Naive thymus-derived CD4-positive, alpha-beta T cell (primary cell): ENCODE measurements around the gene TLR9. TPM values are rescaled to one million over a fixed set of nuclear protein-coding genes. Genes with fewer than 3 reads are reported as not detected.
A peak's percentile ranks its signal among the peaks of the same experiment; 100 is the strongest.

Experiments used
- ATAC-seq: fragments of 150-1000 bp; cut with Tn5 transposase; 2 replicates; pipeline ENCODE4 v1.10.0; 2021; ENCODE audit warnings: mild to moderate bottlenecking, moderate library complexity
- CTCF ChIA-PET: fragments of 350-600 bp; sonication (Branson Sonifier 250); formaldehyde crosslinking; loops from one replicate; lab custom pipeline; 2021; ENCODE audit warnings: antibody characterized with exemption; lab: Charles Lee
- POLR2A ChIA-PET: fragments of 350-600 bp; sonication (Branson Sonifier 250); formaldehyde crosslinking; loops from one replicate; lab custom pipeline; 2021; ENCODE audit warnings: antibody characterized with exemption, inconsistent platforms; lab: Charles Lee
- DNase-seq, 9 donors: peaks; one replicate each; pipeline versions ENCODE4 v3.0.0 to v3.0.0-alpha.2; 2020 to 2022; ENCODE audit warnings: mixed read lengths in 1 of 9
- H3K27ac ChIP-seq: one replicate; pipeline ENCODE4 v1.7.0; 2013; ENCODE audit warnings: mild to moderate bottlenecking, low read depth, low read length, moderate library complexity
- H3K27me3 ChIP-seq, 2 donors: one replicate each; pipeline ENCODE4 v1.7.0; 2013; ENCODE audit warnings: low read length in 2 of 2, mild to moderate bottlenecking in 2 of 2, moderate library complexity in 2 of 2; ENCODE audit not compliant: control insufficient read depth in 2 of 2, insufficient read depth in 2 of 2
- H3K36me3 ChIP-seq, 3 experiments: 1 replicate in 2 of 3; 2 replicates in 1 of 3; pipeline ENCODE4 v1.7.0; 2013; ENCODE audit warnings: low read length in 3 of 3, mild to moderate bottlenecking in 3 of 3, moderate library complexity in 1 of 3; ENCODE audit not compliant: insufficient read depth in 3 of 3, control insufficient read depth in 2 of 3
- H3K4me1 ChIP-seq, 2 donors: one replicate each; pipeline ENCODE4 v1.7.0; 2013; ENCODE audit warnings: low read length in 2 of 2, mild to moderate bottlenecking in 2 of 2, moderate library complexity in 1 of 2; ENCODE audit not compliant: control insufficient read depth in 2 of 2, insufficient read depth in 2 of 2
- H3K4me3 ChIP-seq: 2 replicates; pipeline ENCODE4 v1.7.0; 2013; ENCODE audit warnings: mild to moderate bottlenecking, low read length
- H3K9me3 ChIP-seq, 3 experiments: 1 replicate in 2 of 3; 2 replicates in 1 of 3; pipeline ENCODE4 v1.7.0; 2013; ENCODE audit warnings: low read length in 3 of 3; ENCODE audit not compliant: control insufficient read depth in 2 of 3
- H3K27ac Mint-ChIP-seq, 9 donors: one replicate each; pipeline ENCODE4 v1.8.0; 2020 to 2022; ENCODE audit warnings: mixed read lengths in 9 of 9, mild to moderate bottlenecking in 8 of 9, moderate library complexity in 5 of 9, inconsistent platforms in 2 of 9
- H3K27me3 Mint-ChIP-seq, 5 donors: one replicate each; pipeline ENCODE4 v1.8.0; 2021 to 2022; ENCODE audit warnings: mixed read lengths in 5 of 5, mild to moderate bottlenecking in 1 of 5
- H3K36me3 Mint-ChIP-seq, 5 donors: one replicate each; pipeline ENCODE4 v1.8.0; 2020 to 2022; ENCODE audit warnings: mixed read lengths in 5 of 5, mild to moderate bottlenecking in 3 of 5, inconsistent platforms in 1 of 5
- H3K4me1 Mint-ChIP-seq, 7 donors: one replicate each; pipeline ENCODE4 v1.8.0; 2020 to 2022; ENCODE audit warnings: mixed read lengths in 7 of 7, mild to moderate bottlenecking in 3 of 7, inconsistent platforms in 1 of 7
- H3K4me3 Mint-ChIP-seq, 10 donors: one replicate each; pipeline ENCODE4 v1.8.0; 2020 to 2022; ENCODE audit warnings: mild to moderate bottlenecking in 10 of 10, mixed read lengths in 10 of 10, moderate library complexity in 6 of 10, inconsistent platforms in 2 of 10
- H3K9me3 Mint-ChIP-seq, 11 donors: one replicate each; pipeline ENCODE4 v1.8.0; 2020 to 2022; ENCODE audit warnings: mixed read lengths in 11 of 11, mild to moderate bottlenecking in 4 of 11, inconsistent platforms in 1 of 11, moderate library complexity in 1 of 11
- intact Hi-C, 2 donors: fragments of 100-400 bp; cut with micrococcal nuclease; formaldehyde crosslinking; loops; one replicate each; pipeline ENCODE4 v1.15.1; 2023
- polyA plus RNA-seq, 2 donors: library from polyadenylated mRNA; unstranded; fragments of 300-500 nt; fragmentation: Illumina TruSeq; gene quantifications; one replicate each; pipeline ENCODE4 v1.2.3, GENCODE V29; 2021
- total RNA-seq, 6 experiments: library from RNA in 5 of 6; stranded (reverse) in 5 of 6; gene quantifications; 1 replicate in 5 of 6; 2 replicates in 1 of 6; pipeline ENCODE4 v1.2.3 and lab custom pipeline; 2021 to 2026

The TLR9 gene
- total and polyA plus RNA-seq, 7 experiments from 2014 or later: 0.16 to 2.5 (median 1.2) TPM; not detected in 1

DNA sequence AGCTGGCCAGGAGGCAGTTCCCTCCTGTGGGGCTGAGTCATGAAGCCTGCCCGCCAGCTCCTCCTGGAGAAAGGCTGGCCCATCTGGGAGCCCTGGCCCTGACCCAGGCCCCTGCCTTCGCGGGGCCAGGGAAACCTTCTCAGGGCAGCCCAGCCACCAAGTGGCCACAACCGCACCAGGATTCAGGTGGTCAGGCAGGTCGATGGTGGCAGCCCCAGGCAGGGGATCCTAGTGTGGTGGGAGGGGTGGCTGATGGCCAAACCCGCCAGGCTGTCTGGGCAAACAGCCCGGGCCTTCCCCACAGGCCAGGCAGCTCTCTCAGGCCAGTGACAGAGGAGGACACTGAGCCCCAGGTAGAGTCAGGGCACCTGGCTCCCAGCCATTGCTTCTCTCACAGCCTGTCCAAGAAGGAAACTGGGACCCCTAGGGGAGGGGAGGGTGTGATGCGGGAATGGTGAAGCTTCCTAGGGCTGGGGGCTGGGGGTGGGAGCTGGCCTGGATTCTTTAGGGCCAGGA lies 12.3 kb upstream of the TLR9 start:
- H3K27me3 ChIP-seq: no peaks in the 10 kb centered on the region
- H3K4me1 ChIP-seq: peaks cover 52 to 62% of the 10 kb centered on the region in 2 donors
- Mint-ChIP-seq H3K4me1 (peaks cover 62 to 88% (median 76%) of the 10 kb centered on the region in 7 donors), H3K9me3 (peaks cover 0 to 3% (median 0%) of the 10 kb centered on the region in 11 donors), H3K36me3 (peaks cover 0 to 21% (median 0%) of the 10 kb centered on the region in 5 donors), H3K27ac (peak overlapping the region in 7 of 9 donors; percentile 88 to 96 (median 91)), H3K4me3 (peak overlapping the region; percentile 86 to 100 (median 96)), H3K27me3 (no peaks in the 10 kb centered on the region)
- ChIA-PET POLR2A (interaction anchor here (0.7 to 46.3 kb wide), 9 partner anchors 12 to 101 kb away, joined by 3 to 1418 read pairs (median 12); partner anchors contain the start of genes GLYCTK, TLR9 and WDR82), CTCF (interaction anchor here (1.1 to 11.1 kb wide), 7 partner anchors 9 to 181 kb away, joined by 3 to 126 read pairs (median 4); partner anchors contain the start of genes TLR9 and WDR82)
- ATAC-seq: no peak
- H3K36me3 ChIP-seq: peaks cover 0 to 25% (median 6%) of the 10 kb centered on the region in 3 experiments
- no peak for DNase-seq
- intact Hi-C loops: loop anchor here (2.0 kb wide), 2 partner anchors 17 to 79 kb away; partner anchors contain the start of gene DNAH1 (in 1 of the 2)
- peak overlapping the region; percentile 92 for H3K4me3 ChIP-seq
- no peaks in the 10 kb centered on the region for H3K9me3 ChIP-seq
- peak overlapping the region; percentile 95 for H3K27ac ChIP-seq

DNA sequence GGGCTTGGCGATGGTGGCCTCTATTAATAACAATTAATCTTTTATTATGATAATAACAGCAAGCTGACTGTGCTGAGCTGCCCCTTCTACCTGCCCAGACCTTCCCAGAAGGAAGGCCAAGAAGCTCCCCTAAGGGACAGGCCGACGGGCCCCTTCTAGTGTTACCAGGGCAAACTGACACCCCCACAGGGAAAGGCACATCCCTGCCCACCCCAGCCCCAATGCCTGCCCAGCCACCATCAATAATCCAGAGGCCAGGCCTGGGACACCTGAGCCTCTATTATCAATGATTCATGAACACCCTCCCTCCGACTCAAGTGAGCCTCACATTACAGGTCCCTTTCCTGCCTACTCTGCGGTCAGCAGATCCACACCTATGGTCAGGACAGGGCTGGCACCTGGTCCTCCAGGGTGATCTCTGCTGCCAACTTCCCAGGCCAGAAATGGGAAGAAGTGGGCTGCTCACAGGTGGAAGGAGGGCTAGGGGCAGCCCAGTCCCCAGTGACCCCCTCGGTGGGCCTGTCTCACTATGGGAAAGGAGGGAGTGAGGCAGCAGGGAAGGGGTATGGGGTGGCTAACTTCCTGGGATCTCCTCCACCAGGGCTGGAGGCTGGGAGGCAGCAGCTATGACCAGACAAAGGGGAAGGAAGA lies 11.7 kb upstream of the TLR9 start:
- H3K27ac Mint-ChIP-seq: peak overlapping the region in 8 of 9 donors; percentile 31 to 90 (median 68)
- CTCF ChIA-PET: interaction anchor here (0.9 to 11.1 kb wide), 8 partner anchors 9 to 100 kb away, joined by 3 to 126 read pairs (median 4); partner anchors contain the start of gene WDR82
- peaks cover 0 to 3% (median 0%) of the 10 kb centered on the region in 11 donors for H3K9me3 Mint-ChIP-seq
- DNase-seq (peak in 2 of 9 donors; percentile 7 to 9), ATAC-seq (no peak)
- H3K4me1 ChIP-seq: peaks cover 54 to 66% of the 10 kb centered on the region in 2 donors
- no peaks in the 10 kb centered on the region for H3K27me3 ChIP-seq
- H3K9me3 ChIP-seq: no peaks in the 10 kb centered on the region
- H3K27ac ChIP-seq: peak overlapping the region; percentile 95
- peaks cover 0 to 31% (median 9%) of the 10 kb centered on the region in 3 experiments for H3K36me3 ChIP-seq
- POLR2A ChIA-PET: interaction anchor here (0.7 to 46.3 kb wide), 9 partner anchors 9 to 102 kb away, joined by 3 to 1418 read pairs (median 12); partner anchors contain the start of genes GLYCTK, PPM1M, TLR9 and WDR82
- peaks cover 59 to 91% (median 80%) of the 10 kb centered on the region in 7 donors for H3K4me1 Mint-ChIP-seq
- peaks cover 0 to 21% (median 0%) of the 10 kb centered on the region in 5 donors for H3K36me3 Mint-ChIP-seq
- no peaks in the 10 kb centered on the region for H3K27me3 Mint-ChIP-seq
- H3K4me3 ChIP-seq: no peak overlapping the region
- intact Hi-C loops: no loop called here
- H3K4me3 Mint-ChIP-seq: peak overlapping the region; percentile 23 to 100 (median 92)

DNA sequence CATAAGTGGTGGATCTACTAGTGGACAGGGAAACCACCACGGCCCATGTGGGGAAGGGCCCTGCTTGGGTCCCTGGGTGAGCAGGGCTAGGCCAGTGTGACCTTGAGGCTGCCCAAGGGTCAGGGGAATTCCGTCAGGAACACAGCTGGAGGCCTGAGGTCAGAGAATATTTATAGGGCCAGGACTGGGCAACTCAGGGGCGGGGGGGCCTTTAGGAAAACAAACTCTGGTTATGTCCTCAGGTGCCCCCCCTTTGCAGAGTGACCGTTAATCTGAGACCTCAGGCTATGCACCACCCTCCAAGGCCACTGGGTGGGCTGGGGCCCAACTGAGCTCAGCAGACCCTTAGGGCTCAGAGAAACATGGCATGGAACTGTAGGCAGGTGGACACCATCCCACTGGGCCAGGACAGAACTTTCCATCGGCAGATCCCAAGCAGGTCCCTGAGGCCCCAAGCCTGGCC lies 11.0 kb upstream of the TLR9 start:
- DNase-seq: peak in 2 of 9 donors; percentile 3 to 9
- Mint-ChIP-seq H3K36me3 (peaks cover 0 to 25% (median 0%) of the 10 kb centered on the region in 5 donors), H3K4me3 (peak overlapping the region in 9 of 10 donors; percentile 14 to 100 (median 59)), H3K4me1 (peaks cover 58 to 91% (median 78%) of the 10 kb centered on the region in 7 donors), H3K27me3 (no peaks in the 10 kb centered on the region), H3K9me3 (no peaks in the 10 kb centered on the region), H3K27ac (peak overlapping the region in 7 of 9 donors; percentile 3 to 73 (median 56))
- peak overlapping the region; percentile 95 for H3K27ac ChIP-seq
- ChIA-PET CTCF (interaction anchor here (0.9 to 11.1 kb wide), 8 partner anchors 10 to 103 kb away, joined by 3 to 126 read pairs (median 4); partner anchors contain the start of gene WDR82), POLR2A (interaction anchor here (0.6 to 46.3 kb wide), 7 partner anchors 9 to 736 kb away, joined by 3 to 1418 read pairs (median 12); partner anchors contain the start of genes GLYCTK, PPM1M, TLR9 and WDR82)
- H3K27me3 ChIP-seq: no peaks in the 10 kb centered on the region
- H3K9me3 ChIP-seq: no peaks in the 10 kb centered on the region
- intact Hi-C loops: no loop called here
- peaks cover 55 to 65% of the 10 kb centered on the region in 2 donors for H3K4me1 ChIP-seq
- H3K36me3 ChIP-seq: peaks cover 0 to 36% (median 9%) of the 10 kb centered on the region in 3 experiments
- no peak overlapping the region for H3K4me3 ChIP-seq
- ATAC-seq: no peak

DNA sequence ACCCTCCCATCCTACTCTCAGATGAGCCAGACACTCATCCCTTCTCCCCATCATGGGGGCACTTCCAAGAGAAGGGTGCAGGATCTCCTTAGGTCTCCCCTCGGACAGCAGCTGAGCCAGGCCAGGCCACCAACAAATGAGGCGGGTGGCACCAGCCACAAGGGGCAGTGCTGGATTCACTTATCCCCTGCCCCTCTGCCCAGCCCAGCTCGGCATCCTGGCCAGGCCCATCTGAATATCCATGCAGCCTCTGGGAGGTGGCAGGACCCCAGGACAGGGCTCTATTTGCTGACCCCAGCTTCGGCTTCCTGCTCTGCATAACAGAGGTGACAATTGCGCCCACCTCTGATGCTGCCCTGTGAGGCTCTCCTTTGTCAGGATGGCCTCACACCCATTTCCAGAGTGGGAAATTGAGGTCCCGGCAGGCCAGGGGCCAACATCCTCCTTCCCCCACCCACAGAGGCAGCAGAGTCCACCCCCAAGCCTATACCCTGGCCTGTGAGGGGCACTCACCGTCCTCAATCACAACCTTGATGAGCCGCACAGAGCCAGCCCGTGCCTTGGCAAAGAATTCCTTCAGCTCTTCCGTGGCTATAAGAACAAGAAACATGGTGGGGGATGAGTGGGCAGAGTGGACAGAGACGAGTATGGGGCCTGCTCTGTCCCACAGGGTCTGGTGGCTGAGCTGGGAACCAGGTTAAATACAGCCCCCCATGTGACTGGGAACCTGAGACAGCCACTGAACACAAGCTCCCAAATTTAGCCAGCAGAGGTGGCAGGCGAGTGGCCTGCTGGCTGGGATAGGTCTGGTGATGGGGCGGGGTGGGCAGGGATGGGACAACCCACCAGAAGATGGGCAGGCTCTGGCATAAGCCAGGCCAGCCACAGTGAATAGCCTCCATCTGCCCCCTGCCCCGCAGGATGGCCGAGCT lies 9.3 kb upstream of the TLR9 start:
- peaks cover 46 to 79% (median 73%) of the 10 kb centered on the region in 7 donors for H3K4me1 Mint-ChIP-seq
- peak overlapping the region in 4 of 10 donors; percentile 23 to 93 (median 58) for H3K4me3 Mint-ChIP-seq
- POLR2A ChIA-PET: interaction anchor here (0.6 to 46.3 kb wide), 7 partner anchors 12 to 105 kb away, joined by 3 to 1418 read pairs (median 10); partner anchors contain the start of genes GLYCTK, TLR9 and WDR82

DNA sequence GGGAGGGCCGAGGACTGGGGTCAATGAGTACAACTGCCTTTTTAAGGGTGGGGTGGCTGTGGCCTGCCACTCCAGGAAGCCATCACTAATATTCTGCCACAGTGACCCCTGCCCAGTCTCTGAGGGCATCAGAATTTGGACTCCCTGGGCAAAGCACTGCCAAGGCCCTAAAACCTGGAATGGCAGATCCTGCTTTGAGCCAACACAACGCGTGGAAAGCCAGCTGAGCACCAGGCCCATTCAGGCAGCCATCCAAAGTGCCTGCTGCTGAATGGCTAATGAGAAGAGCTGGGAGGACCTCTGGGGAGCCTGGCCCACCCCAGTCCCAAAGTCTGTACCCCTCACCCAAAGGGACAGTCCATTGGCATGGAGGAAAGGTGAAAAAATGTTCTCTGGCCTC lies 8.5 kb upstream of the TLR9 start:
- CTCF ChIA-PET: interaction anchor here (0.5 to 11.1 kb wide), 7 partner anchors 14 to 531 kb away, joined by 3 to 126 read pairs (median 5); partner anchors contain the start of gene WDR82
- POLR2A ChIA-PET: interaction anchor here (0.6 to 46.3 kb wide), 7 partner anchors 11 to 105 kb away, joined by 3 to 1418 read pairs (median 10); partner anchors contain the start of genes GLYCTK, TLR9 and WDR82
- H3K4me1 Mint-ChIP-seq: peaks cover 40 to 73% (median 70%) of the 10 kb centered on the region in 7 donors
- peaks cover 39 to 49% of the 10 kb centered on the region in 2 donors for H3K4me1 ChIP-seq
- H3K27ac Mint-ChIP-seq: peak overlapping the region in 8 of 9 donors; percentile 38 to 90 (median 68)
- peaks cover 0 to 19% (median 6%) of the 10 kb centered on the region in 5 donors for H3K36me3 Mint-ChIP-seq
- no peaks in the 10 kb centered on the region for H3K9me3 Mint-ChIP-seq
- peak overlapping the region in 6 of 10 donors; percentile 5 to 65 (median 45) for H3K4me3 Mint-ChIP-seq
- no peak overlapping the region for H3K4me3 ChIP-seq
- H3K27me3 ChIP-seq: no peaks in the 10 kb centered on the region
- H3K9me3 ChIP-seq: no peaks in the 10 kb centered on the region
- peak overlapping the region; percentile 22 for H3K27ac ChIP-seq
- no peak for DNase-seq
- no peaks in the 10 kb centered on the region for H3K27me3 Mint-ChIP-seq
- ATAC-seq: no peak
- intact Hi-C loops: no loop called here
- H3K36me3 ChIP-seq: peaks cover 5 to 56% (median 31%) of the 10 kb centered on the region in 3 experiments

More for the DNA sequence above, 9.3 kb upstream of the TLR9 start:
- H3K36me3 ChIP-seq: peaks cover 5 to 53% (median 23%) of the 10 kb centered on the region in 3 experiments
- Mint-ChIP-seq H3K27ac (peak overlapping the region; percentile 38 to 90 (median 68)), H3K9me3 (no peaks in the 10 kb centered on the region), H3K36me3 (peaks cover 0 to 22% (median 6%) of the 10 kb centered on the region in 5 donors), H3K27me3 (no peaks in the 10 kb centered on the region)
- H3K9me3 ChIP-seq: no peaks in the 10 kb centered on the region
- H3K27me3 ChIP-seq: no peaks in the 10 kb centered on the region
- H3K4me3 ChIP-seq: no peak overlapping the region
- CTCF ChIA-PET: interaction anchor here (0.6 to 11.1 kb wide), 8 partner anchors 15 to 212 kb away, joined by 3 to 126 read pairs (median 6); partner anchors contain the start of gene WDR82
- H3K4me1 ChIP-seq: peaks cover 41 to 51% of the 10 kb centered on the region in 2 donors
- DNase-seq: no peak
- ATAC-seq: no peak
- peak overlapping the region; percentile 22 for H3K27ac ChIP-seq
- intact Hi-C loops: no loop called here
